Activated CD4-positive, alpha-beta T cell treated with anti-CD3 and anti-CD28 coated beads for 4 hours (primary cell): ENCODE measurements around the gene SCD5.
"Not testable (repeated sequence)": the region's sequence is repeated elsewhere in the genome, so short reads cannot be mapped to it uniquely, and the experiment has no call there.

Source experiments
- DNase-seq, 2 donors: peaks; one replicate each; pipeline ENCODE4 v3.0.0-alpha.2; 2020

SCD5 gene

DNA sequence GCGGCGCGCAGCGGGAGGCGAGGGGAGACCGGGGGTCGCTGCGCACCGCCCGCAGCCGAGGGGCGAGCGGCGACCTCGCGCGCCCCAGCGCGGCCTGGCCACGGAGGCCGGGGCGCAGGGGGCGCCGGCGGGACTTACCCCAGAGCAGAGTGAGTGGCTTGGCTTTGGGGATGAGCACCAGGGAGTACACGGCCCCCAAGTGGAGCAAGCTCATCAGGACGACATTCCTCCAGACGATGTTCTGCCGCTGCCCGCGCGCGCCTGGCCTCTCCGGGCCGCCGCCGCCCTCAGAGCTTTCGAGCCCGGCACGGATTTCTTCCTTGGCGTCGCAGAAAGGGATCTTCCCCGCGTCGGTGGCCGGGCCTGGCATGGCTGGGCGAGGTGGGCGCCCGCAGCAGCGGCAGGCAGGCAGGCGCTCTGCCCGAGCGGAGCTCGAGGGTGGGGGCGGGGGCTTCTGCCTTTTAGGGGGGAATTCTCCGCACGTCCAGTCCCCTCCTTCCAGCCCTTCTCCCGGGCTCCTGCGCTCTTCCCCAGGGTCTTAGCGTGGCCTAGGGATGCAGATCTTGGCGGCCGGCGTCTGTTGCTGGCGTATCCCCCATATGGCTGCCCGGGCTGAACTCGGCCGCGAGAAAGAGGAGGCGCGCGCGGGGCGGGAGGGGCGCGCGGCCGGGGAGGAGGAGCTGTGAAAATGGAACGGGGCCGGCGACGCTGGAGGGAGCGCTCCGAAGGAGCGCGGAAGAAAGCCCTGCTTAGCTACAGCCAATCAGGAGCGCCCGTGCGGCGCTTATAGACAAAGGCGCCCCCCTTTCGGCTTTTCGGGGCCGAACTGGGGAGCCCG lies at the start of gene SCD5:
TSS of gene SCD5 (minus strand) at position 629 of the 838 bp plus-strand sequence. CDS start at position 370, 259 bp downstream.
- DNase-seq, result peak; percentile 4 to 10

DNA sequence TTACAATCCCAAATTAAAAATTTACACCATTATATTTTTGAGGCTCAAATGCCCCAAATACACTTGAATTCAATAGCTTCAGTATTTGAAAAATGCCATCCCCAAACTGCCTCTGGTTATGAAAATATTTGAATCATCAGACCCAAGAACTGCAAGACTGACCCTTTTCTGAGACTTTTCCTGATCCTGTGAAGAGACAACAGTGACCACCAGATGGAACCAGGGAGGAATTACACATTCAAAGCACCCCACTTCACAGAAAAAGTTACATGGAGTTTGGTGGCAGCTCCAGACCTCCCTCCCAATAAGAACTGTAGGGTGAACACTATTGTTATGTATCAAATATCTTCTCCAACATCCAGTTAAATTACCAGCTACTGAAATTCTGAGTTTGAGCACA lies 44.0 kb upstream of the SCD5 start:
- no peak for DNase-seq

DNA sequence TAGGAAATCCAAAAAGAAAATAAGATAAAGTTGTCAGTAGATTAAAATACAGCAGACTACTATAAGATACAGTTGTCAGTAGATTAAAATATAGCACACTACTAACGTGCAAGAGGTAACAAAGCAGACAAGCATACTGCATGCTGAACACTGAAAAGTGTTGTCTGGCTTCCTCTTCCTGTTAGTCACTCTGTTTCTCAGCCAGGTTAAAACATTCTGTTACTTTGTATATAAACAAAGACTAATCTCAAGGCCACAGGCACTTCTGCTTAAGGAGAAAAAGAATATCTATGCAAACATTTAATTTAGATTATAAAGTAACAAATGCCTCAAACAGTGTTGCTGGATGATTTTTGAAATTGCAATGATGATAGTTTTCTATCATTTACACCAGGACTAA lies 41.0 kb upstream of the SCD5 start:
- no peak for DNase-seq

DNA sequence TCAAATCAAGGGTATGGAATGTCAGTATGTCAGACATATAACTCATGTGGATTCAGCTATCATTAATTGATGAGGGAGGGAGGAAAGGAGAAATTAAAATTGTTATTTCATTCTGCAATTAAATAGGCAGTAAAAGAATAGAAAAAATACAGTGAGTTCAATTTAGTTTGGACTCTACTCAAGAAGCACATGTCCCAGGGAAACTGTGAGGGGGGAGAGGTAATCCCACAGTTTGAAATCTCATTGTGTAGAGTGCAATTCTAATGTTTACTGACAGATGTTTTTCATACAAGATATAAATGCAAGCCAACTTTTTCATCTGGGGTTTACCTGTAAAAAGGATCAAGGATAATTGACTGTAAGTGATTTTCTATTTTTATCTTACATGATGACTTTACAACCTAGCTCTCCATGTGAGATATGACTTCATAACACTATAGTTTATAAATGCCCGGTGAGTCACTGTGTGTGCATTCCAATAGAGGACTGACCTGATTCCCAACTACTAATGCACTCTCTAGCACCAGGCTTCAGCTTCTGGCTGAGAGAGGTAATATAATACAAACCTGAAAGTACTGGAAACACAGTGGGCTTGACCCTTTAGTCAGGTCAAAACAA lies 35.2 kb upstream of the SCD5 start:
- DNase-seq, result no peak

DNA sequence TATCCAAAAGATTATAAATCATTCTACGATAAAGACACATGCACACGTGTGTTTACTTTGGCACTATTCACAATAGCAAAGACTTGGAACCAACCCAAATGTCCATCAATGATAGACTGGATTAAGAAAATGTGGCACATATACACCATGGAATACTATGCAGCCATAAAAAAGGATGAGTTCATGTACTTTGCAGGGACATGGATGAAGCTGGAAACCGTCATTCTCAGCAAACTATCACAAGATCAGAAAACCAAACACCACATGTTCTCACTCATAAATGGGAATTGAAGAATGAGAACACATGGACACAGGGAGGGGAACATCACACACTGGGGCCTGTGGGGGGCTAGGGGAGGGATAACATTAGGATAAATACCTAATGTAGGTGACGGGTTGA lies 34.5 kb upstream of the SCD5 start:
- not testable (repeated sequence) for DNase-seq

DNA sequence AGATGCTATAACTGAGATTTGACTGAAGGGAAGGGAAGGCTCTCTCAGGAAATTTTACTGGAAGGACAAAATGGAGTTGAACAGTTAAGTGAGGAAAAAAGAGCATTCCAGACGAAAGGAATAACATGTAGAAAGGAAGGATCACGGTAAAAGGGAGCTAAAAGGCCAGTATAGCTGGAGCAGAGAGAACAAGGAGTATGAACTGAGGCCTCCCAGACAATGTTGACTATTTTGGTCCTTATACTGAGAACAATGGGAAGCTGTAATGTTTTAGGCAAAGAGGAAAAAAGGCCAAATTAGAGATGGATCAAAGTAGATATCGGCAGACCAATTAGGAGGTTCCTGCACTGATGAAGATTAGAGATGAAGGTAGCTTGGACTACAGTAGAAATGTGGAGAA lies 26.8 kb upstream of the SCD5 start:
- no peak for DNase-seq

DNA sequence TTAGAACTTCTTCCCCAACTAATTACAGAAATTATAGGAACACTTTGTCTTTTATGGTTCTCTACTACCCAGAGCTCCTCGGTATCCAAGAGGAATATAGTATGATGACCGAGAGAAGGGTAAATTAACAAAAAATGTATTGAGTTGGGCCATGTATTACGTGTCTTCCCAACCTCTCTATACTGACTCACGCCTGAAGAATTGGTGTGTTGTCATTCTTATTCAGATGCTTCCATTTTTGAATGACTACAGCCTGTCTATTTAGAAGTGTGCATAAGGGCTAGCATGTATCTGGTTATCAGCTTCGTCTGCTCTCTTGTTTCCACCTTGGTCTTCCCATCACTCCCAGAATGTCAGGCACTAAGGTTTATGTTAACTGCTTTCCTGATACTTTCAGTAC lies 24.5 kb upstream of the SCD5 start:
- DNase-seq, result no peak

DNA sequence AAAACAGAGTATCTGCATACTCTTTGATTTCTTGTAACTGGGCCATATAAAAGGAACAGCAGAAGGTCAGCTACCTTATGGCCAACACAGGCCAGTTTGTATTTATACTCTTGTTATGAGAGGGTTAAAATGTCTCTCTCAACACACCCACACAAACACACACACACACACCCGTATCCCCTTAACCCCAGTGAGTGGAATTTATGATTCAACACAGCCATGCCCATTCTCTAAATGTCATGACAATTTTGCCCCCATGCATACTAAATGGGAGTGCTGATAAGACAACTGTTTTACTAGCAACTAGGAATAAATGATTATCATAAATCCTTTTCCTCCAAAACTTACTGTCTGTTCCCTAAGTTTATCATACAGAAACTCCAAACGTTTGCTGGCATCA lies 22.1 kb upstream of the SCD5 start:
- no peak for DNase-seq

DNA sequence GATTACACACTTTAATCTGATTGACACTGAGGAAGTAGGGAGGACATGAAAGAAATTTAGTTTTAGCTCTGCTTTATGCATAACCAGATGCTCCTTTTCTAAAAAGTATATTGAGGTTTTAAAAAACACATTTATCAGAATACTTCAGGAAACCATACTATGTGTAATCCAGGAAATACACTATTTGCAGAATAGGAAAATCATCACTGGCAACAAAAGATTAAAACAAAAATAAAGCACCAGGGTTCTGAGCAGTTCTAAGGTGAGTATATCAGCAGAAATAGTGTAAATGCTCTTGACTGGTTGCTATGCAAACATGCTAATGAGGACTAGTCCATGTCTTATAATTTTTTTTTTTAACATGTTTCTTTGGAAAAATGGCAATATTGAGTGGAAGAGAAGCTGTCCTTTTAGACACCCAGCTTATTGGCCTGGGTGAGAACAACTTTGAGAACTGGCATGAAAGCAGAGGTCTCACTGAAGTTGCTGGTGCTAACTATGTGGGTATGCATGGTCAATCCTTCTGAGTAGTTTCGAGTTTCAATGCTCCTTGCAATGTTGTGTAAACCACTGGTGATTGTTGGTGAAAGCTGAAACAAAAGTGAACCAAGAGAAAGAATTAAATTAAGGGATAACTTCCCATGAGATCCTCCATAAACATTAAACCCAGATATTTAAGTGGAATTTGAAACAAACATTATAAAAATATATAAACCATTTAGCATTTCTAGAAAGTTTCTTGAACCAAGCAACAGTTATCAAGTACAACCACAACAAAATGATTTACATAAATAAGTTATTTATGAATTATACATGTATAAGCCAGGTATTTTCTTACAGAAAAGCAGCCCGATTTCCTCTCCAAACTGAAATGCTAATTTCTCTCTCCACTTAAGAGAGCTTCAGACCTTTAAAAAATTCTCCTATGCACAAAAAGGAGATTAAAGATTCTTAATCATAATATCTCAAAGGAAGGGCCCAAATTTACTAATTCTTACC lies 20.4 kb upstream of the SCD5 start:
- no peak for DNase-seq

DNA sequence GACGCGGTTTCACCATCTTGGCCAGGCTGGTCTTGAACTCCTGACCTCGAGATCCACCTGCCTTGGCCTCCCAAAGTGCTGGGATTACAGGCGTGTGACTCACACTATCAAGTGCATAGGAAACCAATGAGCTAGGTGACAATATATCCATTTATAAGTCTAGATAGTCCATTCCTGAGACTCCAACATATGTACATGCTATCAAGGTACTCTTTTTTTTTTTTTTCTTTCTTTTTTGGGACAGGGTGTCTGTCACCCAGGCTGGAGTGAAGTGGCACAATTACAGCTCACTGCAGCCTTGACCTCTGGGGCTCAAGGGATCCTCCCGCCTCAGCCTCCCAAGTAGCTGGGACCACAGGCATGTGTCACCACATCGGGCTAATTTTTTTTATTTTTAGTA lies 18.3 kb upstream of the SCD5 start:
- not testable (repeated sequence) for DNase-seq

DNA sequence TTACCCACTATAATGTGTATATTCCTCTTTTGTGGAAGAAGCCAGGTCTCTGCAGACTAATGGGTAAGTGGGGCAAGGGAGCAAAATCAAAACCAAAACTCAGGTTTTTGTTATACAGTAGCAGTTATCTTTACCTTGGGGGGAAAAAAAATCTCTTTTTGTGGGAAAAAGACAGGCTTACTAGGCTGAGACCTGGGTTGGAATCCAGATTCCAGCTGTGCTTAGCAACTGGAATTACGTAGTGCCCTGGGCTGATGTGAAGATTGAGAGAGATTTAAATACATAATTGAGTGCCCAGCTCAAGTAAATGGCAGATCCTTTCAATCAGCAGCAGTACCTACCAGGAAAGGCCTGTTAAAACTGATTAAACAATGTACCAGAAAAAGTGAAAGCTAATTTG lies 15.4 kb upstream of the SCD5 start:
- no peak for DNase-seq

DNA sequence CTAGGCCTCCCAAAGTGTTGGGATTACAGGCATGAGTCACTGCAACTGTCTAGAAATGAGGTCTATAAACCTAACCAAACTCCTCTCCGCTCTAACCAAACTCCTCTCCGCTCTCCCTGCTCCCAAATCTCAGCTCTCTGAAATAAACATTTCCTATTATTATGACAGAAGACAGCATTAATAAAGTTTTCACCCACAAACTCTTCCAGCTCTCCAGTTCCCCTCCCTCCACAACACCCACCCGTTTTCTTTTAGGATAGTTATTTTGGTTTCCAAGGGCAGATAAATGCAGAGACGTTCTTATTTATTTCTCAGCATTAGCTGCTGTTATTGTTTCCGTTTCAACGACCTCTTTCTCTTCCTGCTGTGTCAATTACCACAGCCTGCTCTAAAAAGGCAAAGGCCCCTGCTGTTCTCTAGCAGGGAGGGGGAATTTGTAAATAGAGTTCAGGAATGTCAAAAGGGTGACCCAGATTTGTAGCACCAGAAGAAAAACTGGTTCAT lies 13.3 kb upstream of the SCD5 start:
- no peak for DNase-seq

DNA sequence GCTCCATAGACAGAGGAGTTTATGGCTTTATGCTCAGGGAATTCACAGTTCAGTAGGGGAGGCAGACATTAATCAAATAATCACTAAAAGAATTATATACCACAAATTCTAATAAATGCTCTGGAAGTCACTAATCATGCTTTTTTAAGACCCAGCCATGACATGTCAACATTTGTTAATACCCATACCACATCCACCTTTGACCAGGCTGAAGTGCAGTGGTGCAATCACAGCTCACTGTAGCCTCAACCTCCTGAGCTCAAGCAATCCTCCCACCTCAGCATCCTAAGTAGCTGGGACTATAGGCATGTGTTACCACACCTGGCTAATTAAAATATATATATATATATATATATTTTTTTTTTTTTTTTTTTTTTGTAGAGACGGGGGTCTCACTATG lies 12.8 kb upstream of the SCD5 start:
- no peak for DNase-seq

DNA sequence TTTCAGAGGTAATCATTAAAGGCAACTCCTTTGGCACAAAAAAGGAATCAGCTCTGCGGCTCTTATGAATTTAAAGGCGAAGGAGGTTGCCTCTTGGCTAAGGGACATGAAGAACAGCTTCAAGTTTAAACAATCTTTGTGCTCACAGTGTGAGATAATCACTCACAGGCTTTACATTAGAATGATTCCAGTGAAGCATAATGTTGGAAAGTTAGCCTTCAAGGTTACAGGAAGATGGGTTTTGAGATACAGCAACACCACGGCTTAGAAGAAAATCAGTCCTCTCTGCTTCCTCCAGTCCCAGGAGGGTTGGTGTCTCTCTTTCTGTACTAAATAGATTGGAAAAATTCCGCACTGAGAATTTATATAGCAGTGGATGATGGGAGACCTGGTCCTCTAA lies 11.6 kb upstream of the SCD5 start:
- no peak for DNase-seq

DNA sequence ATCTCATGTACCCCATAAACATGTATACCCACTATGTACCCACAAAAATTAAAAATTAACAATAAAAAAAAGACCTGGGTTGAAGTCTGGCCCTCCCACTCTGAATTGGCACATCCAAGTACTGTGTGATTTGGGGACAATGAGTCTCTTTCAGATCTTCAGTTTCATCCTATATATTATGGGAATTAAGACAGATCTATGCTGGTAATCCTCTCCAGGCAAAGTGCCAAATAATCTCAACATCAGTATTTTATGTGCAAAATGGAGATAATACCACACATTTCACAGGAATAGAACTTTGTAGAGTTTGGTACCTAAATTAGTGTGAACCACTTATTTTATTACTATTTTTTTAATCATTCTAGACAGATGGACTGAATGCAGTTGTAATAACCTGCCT lies 11.0 kb upstream of the SCD5 start:
- DNase-seq, result no peak

DNA sequence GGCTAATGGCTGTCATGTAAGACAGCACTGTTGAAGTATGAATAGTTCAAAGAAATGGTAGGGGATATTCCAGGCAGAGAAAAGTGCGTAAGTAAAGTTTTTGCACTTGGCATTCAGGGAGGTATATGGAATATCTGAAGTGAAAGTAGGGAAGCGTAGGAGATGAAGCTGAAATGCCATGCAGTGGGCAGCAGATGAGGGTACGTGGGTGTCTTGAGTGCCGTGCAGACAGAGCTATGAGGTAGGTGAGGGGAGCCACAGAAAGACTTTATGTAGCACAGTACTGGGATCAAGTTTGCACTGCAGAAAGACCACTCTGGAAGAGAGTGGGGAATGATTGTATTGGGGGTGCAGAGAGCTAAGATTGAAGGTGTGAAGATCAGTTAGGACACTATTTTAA lies 5.2 kb upstream of the SCD5 start:
- no peak for DNase-seq

DNA sequence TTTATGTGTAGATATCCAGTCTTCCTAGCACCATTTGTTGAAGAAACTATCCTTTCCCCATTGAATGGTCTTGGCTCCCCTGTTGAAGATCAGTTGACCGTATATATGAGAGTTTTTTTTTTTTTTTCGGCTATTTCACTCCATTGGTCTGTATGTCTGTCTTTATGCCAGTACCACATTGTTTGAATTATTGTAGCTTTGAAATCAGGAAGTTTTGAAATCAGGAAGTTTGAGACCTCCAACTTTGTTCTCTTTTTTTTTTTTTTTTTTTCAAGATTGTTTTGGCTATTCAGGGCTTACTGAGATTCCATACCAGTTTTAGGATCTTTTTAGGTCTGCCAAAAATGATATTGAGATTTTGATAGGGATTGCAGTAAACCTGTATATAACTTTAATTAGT lies 4.3 kb upstream of the SCD5 start:
- DNase-seq, result no peak

DNA sequence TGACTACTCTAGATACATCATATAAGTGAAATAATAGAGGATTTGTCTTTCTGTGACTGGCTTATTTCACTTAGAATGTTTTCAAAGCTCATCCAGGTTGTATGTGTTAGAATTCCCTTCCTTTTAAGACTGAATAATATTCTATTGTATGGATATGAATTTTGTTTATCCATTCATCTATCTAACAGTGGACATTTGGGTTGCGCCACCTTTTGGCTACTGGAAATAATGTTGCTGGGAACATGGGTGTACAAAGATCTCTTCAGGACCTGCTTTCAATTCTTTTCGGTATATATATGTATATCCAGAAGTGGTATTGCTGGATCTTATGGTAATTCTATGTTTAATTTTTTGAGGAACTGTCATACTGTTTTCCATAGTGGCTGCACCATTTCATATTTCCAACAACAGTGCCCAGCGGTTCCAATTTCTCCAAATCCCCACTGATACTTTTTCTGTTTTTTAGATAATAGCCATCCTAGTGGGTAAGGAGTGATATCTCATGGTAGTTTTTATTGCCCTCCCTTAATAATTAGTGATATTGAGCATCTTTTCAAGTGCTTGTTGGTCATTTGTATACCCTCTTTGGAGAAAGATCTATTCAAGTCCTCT lies 3.4 kb upstream of the SCD5 start:
- no peak for DNase-seq

DNA sequence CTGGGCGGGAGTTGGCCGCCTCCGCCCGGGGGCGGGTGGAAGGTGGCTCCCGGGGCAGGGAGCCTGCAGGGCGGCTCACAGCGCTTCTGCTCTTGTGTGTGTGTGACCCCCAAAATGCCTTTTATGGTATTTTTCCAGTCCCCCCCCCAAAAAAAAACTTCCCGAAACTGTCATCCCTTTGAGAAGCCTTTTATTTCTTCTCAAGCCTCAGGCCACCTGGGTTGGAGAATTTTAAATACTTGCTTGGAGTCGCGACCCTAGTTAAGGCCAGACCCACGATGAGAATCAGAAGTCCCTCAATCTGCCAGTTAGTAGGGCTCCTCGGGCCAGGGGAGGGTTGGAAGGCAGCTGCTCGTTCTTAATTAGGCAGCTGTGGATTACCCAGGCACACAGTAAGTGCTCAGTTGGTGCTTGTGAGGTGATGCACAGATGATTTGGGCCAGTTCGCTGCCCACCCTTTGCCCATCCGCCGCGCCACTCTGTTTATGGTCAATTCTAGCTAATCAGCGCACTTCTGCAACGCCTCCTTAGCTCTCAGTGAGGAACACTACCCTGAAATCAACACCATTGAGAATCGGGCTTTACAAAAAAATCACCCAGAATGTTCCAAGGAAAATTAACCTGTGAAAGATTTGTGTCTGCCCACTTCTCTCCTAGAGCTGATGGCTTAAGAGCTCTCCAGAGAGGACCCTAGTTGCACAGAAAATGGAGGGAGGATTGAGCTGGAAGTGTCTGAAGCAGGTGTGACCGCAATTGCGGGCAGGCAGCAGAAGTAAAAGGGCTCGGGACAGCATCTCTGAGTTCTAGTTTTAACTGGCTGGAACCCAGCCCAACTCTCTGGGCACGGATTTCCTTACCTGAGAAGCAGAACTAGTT lies 648 bp upstream of the SCD5 start:
- DNase-seq, result no peak

DNA sequence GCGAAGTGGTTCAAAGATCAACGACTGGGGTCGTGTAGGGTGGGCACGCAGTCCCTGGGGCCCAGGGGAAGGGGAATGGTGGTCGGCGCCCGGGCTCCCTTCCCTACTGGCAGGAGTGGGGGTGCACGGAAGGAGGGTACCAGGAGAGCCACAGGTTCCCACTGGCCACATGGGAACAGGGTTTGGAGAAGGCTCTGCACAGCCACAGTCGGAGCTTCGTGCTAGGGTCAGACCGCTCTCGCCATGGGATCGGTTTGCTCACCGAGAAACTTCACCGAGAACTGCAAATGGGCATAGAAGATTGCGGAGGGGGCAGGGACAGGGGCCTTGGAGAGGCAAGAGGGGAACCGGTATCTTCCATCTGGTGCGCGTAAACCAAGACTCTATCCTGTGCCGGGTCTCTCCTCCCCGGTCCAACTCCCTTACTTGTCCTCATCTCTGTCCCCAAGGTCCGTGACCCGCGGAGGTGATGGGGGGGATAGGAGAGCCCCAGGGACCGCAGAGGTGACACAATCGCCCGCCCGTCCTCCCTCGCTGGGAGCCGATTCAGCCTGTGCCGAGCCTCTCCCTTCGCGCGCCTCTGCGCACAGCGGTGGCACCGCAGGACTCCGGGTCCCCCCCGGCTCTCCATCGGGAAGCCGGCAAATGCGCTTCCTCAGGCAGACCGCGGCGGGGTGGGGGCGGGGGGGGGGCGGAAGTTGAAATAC lies 1.0 kb downstream of the SCD5 start:
- no peak for DNase-seq

DNA sequence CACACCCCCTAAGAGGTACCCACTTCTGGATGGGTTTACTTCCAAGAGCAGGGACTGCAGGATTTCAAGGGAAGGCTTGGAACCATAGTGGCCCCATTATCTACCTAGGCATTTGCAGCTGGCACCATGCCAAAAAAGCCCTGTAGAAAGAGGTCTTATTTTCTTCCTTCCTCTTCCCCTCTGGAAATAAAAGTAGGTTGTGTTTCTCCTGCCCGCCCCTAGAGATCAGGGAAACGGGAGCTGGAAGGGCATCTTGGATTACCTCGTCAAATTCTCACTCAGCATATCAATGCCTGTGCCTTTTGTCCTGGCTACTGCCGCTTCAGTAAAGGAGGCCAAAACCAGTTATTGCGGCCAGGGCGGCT lies 1.6 kb downstream of the SCD5 start:
- DNase-seq, result no peak
